ENCODE data around the gene NUP58.

The NUP58 gene

DNA sequence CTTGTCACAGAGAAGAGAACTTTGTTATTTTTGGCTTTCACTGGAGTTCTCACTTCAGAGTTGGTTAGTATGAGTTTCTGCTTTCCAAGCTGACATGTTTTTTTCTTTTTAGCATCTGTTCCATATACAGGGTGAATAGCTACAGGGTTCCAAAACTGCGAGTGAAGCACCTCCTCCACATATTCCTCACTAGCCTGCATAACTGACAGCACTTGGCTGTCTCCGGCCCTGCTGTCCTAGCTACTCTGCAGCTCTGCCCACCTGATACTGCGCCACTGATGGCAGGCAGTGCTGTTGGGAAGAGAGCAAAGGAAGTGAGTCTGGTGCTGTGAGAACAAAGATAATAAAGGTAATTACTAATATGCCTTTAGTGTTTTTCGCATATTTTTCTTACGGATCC, 77.1 kb downstream of the NUP58 start:
- no peak for DNase-seq

GRCh38 chr13:25379011-25379410, 77.6 kb downstream of the NUP58 start:
- DNase-seq = no peak

DNA sequence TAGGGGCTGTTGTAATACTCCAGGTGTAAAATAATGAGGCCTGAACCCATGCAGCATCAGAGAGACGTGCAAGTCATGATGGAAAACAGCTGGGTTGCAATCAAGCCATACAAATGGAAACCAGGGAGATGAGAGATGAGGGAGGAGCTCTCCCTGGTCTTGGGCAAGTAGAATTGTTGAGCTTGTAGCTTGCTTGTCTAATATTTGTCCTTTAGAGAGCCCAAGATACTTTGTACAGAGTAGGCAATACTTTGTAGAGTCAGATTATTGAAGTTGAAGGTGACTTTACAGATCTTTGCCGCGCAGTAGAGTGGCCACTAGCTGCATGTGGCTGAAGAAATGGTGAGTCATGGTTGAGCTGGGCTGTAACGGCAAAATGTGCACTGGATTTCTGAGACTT, 78.7 kb downstream of the NUP58 start:
- DNase-seq = no peak

GRCh38 chr13:25380741-25381324, 79.4 kb downstream of the NUP58 start:
- DNase-seq = no peak

- no peak for DNase-seq
Observed at GRCh38 chr13:25384758-25385410, 83.5 kb downstream of the NUP58 start.

DNA sequence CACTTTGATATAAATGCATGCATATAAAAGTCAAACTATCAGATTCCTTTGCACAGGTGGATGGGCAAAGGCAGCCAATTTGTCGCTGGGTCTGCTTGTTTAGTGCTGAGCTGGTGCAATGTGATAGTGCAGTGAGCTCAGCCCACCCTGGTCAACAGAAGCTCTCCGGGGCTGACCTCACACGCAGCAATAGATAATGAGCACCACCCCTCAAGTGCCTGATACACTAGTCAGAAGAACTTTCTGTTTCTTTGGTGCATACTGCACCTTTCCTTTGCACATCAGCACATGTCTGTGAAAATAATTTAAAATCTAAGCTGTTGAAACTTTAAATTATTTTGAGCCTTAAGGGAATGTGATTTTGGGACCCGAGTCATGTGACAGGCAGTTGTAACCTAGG, 90.5 kb downstream of the NUP58 start:
- DNase-seq = no peak
